ENCODE measurements around the gene ATP1A3.

ATP1A3 gene

GRCh38 chr19:41937525-41938468 lies 56.2 kb downstream of the ATP1A3 start:
- Histone ChIP-seq H3K9me3 (no peaks in the 10 kb centered on the region), H3K36me3 (no peaks in the 10 kb centered on the region), H3K27me3 (peaks cover 66% of the 10 kb centered on the region), H3K4me3 (ENCODE audit: low read depth, low read length) (no peak overlapping the region), H3K4me1 (no peaks in the 10 kb centered on the region)
- TF ChIP-seq, protein P1, sequence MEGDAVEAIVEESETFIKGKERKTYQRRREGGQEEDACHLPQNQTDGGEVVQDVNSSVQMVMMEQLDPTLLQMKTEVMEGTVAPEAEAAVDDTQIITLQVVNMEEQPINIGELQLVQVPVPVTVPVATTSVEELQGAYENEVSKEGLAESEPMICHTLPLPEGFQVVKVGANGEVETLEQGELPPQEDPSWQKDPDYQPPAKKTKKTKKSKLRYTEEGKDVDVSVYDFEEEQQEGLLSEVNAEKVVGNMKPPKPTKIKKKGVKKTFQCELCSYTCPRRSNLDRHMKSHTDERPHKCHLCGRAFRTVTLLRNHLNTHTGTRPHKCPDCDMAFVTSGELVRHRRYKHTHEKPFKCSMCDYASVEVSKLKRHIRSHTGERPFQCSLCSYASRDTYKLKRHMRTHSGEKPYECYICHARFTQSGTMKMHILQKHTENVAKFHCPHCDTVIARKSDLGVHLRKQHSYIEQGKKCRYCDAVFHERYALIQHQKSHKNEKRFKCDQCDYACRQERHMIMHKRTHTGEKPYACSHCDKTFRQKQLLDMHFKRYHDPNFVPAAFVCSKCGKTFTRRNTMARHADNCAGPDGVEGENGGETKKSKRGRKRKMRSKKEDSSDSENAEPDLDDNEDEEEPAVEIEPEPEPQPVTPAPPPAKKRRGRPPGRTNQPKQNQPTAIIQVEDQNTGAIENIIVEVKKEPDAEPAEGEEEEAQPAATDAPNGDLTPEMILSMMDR (IDR thresholded peaks at IDR 0.05; ENCODE audit: low read depth, low read length) = no peak
- no peak for DNase-seq

- DNase-seq = no peak
- H3K4me3 ChIP-seq (ENCODE audit: low read depth, low read length) = no peak overlapping the region
- no peaks in the 10 kb centered on the region for H3K36me3 ChIP-seq
- H3K4me1 ChIP-seq = no peaks in the 10 kb centered on the region
- peaks cover 74% of the 10 kb centered on the region for H3K27me3 ChIP-seq
- no peaks in the 10 kb centered on the region for H3K9me3 ChIP-seq
- TF ChIP-seq, protein P1 (IDR thresholded peaks at IDR 0.05; ENCODE audit: low read depth, low read length) = no peak
These were observed 57.1 kb downstream of the ATP1A3 start for GRCh38 chr19:41936961-41937360.

DNA sequence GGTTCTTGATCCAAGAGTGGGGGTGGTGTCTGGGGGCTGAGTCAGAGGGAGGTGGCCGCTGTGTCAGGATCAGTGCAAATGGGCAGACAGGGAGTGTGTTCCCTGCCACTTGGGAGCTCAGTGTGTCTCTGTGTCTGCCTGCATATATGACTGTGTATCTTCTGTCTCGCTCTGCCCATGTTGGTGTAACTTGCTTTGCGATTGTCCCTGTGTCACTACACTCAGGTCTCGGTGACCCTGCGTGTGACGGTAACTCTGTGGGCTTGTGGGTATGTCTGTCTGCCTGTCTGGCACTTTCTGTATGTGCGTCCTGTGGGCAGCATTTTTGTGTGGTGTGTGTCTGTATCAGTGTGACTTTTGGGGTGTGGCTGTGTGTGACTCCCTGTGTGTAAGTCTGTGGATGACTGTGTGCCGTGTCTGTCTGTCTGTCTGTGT lies 57.6 kb downstream of the ATP1A3 start:
- no peaks in the 10 kb centered on the region for H3K9me3 ChIP-seq
- no peaks in the 10 kb centered on the region for H3K36me3 ChIP-seq
- H3K27me3 ChIP-seq = peaks cover 73% of the 10 kb centered on the region
- H3K4me1 ChIP-seq = no peaks in the 10 kb centered on the region
- TF ChIP-seq, protein P1 (IDR thresholded peaks at IDR 0.05; ENCODE audit: low read depth, low read length) = no peak
- DNase-seq = no peak
- no peak overlapping the region for H3K4me3 ChIP-seq (ENCODE audit: low read depth, low read length)

GRCh38 chr19:41935760-41936415 lies 58.1 kb downstream of the ATP1A3 start:
- DNase-seq = no peak
- H3K27me3 ChIP-seq = peaks cover 73% of the 10 kb centered on the region
- H3K4me3 ChIP-seq (ENCODE audit: low read depth, low read length) = no peak overlapping the region
- H3K9me3 ChIP-seq = no peaks in the 10 kb centered on the region
- TF ChIP-seq, protein P1 (IDR thresholded peaks at IDR 0.05; ENCODE audit: low read depth, low read length) = no peak
- H3K36me3 ChIP-seq = no peaks in the 10 kb centered on the region
- H3K4me1 ChIP-seq = no peaks in the 10 kb centered on the region

GRCh38 chr19:41934849-41935374 lies 59.1 kb downstream of the ATP1A3 start:
- DNase-seq = peak; percentile 85
- Histone ChIP-seq H3K36me3 (no peaks in the 10 kb centered on the region), H3K4me1 (no peaks in the 10 kb centered on the region), H3K27me3 (peaks cover 76% of the 10 kb centered on the region), H3K9me3 (no peaks in the 10 kb centered on the region), H3K4me3 (ENCODE audit: low read depth, low read length) (no peak overlapping the region)
- TF ChIP-seq, protein P1 (IDR thresholded peaks at IDR 0.05; ENCODE audit: low read depth, low read length) = peak; percentile 92

All from BE2C (cell line).